Measurements from ENCODE around the gene OR5H6. TPM values are rescaled to one million over a fixed set of nuclear protein-coding genes. Genes with fewer than 3 reads are reported as not detected.

OR5H6 gene
- total RNA-seq, 1 experiment from 2014 or later = not detected

GRCh38 chr3:98223907-98224672 lies 40.0 kb upstream of the OR5H6 start:
- Mint-ChIP-seq H3K27ac (no peak overlapping the region), H3K36me3 (no peaks in the 10 kb centered on the region), H3K4me3 (no peak overlapping the region), H3K4me1 (no peaks in the 10 kb centered on the region), H3K27me3 (ENCODE audit: low read depth) (no peaks in the 10 kb centered on the region), H3K9me3 (peaks cover 8% of the 10 kb centered on the region)
- CTCF ChIA-PET = no interaction called here
- no peak for ATAC-seq
- POLR2A ChIA-PET = no interaction called here
- no peak for TF ChIP-seq ATF2 (CRISPR knock-in tag; IDR thresholded peaks at IDR 0.05; ENCODE audit: borderline replicate concordance, low read depth)
- TF ChIP-seq, protein P1, sequence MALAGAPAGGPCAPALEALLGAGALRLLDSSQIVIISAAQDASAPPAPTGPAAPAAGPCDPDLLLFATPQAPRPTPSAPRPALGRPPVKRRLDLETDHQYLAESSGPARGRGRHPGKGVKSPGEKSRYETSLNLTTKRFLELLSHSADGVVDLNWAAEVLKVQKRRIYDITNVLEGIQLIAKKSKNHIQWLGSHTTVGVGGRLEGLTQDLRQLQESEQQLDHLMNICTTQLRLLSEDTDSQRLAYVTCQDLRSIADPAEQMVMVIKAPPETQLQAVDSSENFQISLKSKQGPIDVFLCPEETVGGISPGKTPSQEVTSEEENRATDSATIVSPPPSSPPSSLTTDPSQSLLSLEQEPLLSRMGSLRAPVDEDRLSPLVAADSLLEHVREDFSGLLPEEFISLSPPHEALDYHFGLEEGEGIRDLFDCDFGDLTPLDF (CRISPR knock-in tag; IDR thresholded peaks at IDR 0.05) = no peak
- TF ChIP-seq NR1H2 (CRISPR knock-in tag; IDR thresholded peaks at IDR 0.05) = no peak
- no peak for TF ChIP-seq ZNF281 (CRISPR knock-in tag; IDR thresholded peaks at IDR 0.05)
- TF ChIP-seq ARID4B (CRISPR knock-in tag; IDR thresholded peaks at IDR 0.05; ENCODE audit: borderline replicate concordance) = no peak
- TF ChIP-seq SOX15 (CRISPR knock-in tag; IDR thresholded peaks at IDR 0.05) = no peak
- no peak for TF ChIP-seq ZNF232 (CRISPR knock-in tag; IDR thresholded peaks at IDR 0.05)
- no peak for TF ChIP-seq ATF1 (CRISPR knock-in tag; IDR thresholded peaks at IDR 0.05)
- no peak for DNase-seq (ENCODE audit: low spot score)

DNA sequence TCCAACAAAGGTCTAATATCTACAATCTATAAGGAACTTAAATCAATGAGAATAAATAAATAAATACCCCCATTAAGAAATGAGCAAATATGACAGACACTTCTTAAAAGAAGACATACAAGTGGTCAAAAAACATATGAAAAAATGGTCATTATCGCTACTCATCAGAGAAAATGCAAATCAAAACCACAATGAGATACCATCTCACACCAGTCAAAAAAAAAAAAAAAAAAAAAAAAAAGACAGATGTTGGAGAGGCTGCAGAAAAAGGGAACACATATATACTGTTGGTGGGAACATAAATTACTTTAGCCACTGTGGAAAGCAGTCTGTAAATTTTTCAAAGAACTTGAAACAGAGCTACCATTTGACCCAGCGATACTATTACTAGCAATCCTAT lies 31.6 kb upstream of the OR5H6 start:
- ChIA-PET CTCF (no interaction called here), POLR2A (no interaction called here)
- Mint-ChIP-seq H3K4me1 (no peaks in the 10 kb centered on the region), H3K9me3 (peaks cover 13% of the 10 kb centered on the region), H3K27ac (no peak overlapping the region), H3K27me3 (ENCODE audit: low read depth) (no peaks in the 10 kb centered on the region), H3K36me3 (no peaks in the 10 kb centered on the region; the same call in 1 of the 2 replicates), H3K4me3 (no peak overlapping the region)
- no peak for ATAC-seq
- DNase-seq (ENCODE audit: low spot score) = no peak
- TF ChIP-seq MXD4 (CRISPR knock-in tag; IDR thresholded peaks at IDR 0.05; ENCODE audit: borderline replicate concordance) = no peak
- TF ChIP-seq ESRRA (CRISPR knock-in tag; IDR thresholded peaks at IDR 0.05; ENCODE audit: borderline replicate concordance) = no peak
- no peak for TF ChIP-seq TEAD1 (CRISPR knock-in tag; IDR thresholded peaks at IDR 0.05)
- TF ChIP-seq, protein P2, sequence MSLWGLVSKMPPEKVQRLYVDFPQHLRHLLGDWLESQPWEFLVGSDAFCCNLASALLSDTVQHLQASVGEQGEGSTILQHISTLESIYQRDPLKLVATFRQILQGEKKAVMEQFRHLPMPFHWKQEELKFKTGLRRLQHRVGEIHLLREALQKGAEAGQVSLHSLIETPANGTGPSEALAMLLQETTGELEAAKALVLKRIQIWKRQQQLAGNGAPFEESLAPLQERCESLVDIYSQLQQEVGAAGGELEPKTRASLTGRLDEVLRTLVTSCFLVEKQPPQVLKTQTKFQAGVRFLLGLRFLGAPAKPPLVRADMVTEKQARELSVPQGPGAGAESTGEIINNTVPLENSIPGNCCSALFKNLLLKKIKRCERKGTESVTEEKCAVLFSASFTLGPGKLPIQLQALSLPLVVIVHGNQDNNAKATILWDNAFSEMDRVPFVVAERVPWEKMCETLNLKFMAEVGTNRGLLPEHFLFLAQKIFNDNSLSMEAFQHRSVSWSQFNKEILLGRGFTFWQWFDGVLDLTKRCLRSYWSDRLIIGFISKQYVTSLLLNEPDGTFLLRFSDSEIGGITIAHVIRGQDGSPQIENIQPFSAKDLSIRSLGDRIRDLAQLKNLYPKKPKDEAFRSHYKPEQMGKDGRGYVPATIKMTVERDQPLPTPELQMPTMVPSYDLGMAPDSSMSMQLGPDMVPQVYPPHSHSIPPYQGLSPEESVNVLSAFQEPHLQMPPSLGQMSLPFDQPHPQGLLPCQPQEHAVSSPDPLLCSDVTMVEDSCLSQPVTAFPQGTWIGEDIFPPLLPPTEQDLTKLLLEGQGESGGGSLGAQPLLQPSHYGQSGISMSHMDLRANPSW (CRISPR knock-in tag; conservative IDR thresholded peaks at IDR 0.05; ENCODE audit: low read depth) = no peak
- TF ChIP-seq, protein P3, sequence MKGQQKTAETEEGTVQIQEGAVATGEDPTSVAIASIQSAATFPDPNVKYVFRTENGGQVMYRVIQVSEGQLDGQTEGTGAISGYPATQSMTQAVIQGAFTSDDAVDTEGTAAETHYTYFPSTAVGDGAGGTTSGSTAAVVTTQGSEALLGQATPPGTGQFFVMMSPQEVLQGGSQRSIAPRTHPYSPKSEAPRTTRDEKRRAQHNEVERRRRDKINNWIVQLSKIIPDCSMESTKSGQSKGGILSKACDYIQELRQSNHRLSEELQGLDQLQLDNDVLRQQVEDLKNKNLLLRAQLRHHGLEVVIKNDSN (CRISPR knock-in tag; IDR thresholded peaks at IDR 0.05) = no peak
- TF ChIP-seq KAT7 (CRISPR knock-in tag; IDR thresholded peaks at IDR 0.05; ENCODE audit: borderline replicate concordance) = no peak
- TF ChIP-seq ETV6 (CRISPR knock-in tag; IDR thresholded peaks at IDR 0.05) = no peak
- no peak for TF ChIP-seq SP1 (CRISPR knock-in tag; conservative IDR thresholded peaks at IDR 0.05)
- TF ChIP-seq NR1H2 (CRISPR knock-in tag; IDR thresholded peaks at IDR 0.05) = no peak
- no peak for TF ChIP-seq SMAD3 (CRISPR knock-in tag; IDR thresholded peaks at IDR 0.05; ENCODE audit: borderline replicate concordance)
- no peak for TF ChIP-seq ZNF423 (CRISPR knock-in tag; IDR thresholded peaks at IDR 0.05)
- TF ChIP-seq ZNF317 (CRISPR knock-in tag; IDR thresholded peaks at IDR 0.05; ENCODE audit: borderline replicate concordance, low read depth) = no peak
- no peak for TF ChIP-seq ZBTB21 (CRISPR knock-in tag; IDR thresholded peaks at IDR 0.05; ENCODE audit: borderline replicate concordance)
- TF ChIP-seq ZNF671 (CRISPR knock-in tag; IDR thresholded peaks at IDR 0.05) = no peak
- no peak for TF ChIP-seq CBFB (CRISPR knock-in tag; IDR thresholded peaks at IDR 0.05; ENCODE audit: low read depth)
